Mucosa of rectum (tissue), 2 donors: ENCODE measurements around the gene NSMCE3.
A peak's percentile ranks its signal among the peaks of the same experiment; 100 is the strongest.

ENCODE experiments used
- H3K27ac ChIP-seq, 2 donors: one replicate each; pipeline ENCODE4 v1.7.0; 2013; ENCODE audit warnings: inconsistent platforms in 2 of 2, low read depth in 2 of 2, low read length in 2 of 2
- H3K27me3 ChIP-seq, 2 donors: one replicate each; pipeline ENCODE4 v1.7.0; 2013; ENCODE audit warnings: low read length in 2 of 2; ENCODE audit not compliant: control insufficient read depth in 2 of 2, insufficient read depth in 2 of 2
- H3K36me3 ChIP-seq, 2 donors: one replicate each; pipeline ENCODE4 v1.7.0; 2013; ENCODE audit warnings: low read length in 2 of 2; ENCODE audit not compliant: control insufficient read depth in 2 of 2, insufficient read depth in 2 of 2
- H3K4me1 ChIP-seq, 2 donors: one replicate each; pipeline ENCODE4 v1.7.0; 2013; ENCODE audit warnings: low read length in 2 of 2, mild to moderate bottlenecking in 1 of 2; ENCODE audit not compliant: control insufficient read depth in 2 of 2, insufficient read depth in 2 of 2
- H3K4me3 ChIP-seq, 2 donors: one replicate each; pipeline ENCODE4 v1.7.0; 2013; ENCODE audit warnings: low read length in 2 of 2
- H3K9ac ChIP-seq, 2 donors: one replicate each; pipeline ENCODE4 v1.7.0; 2013; ENCODE audit warnings: low read length in 2 of 2, low read depth in 1 of 2, mild to moderate bottlenecking in 1 of 2
- H3K9me3 ChIP-seq, 2 donors: one replicate each; pipeline ENCODE4 v1.7.0; 2013; ENCODE audit warnings: low read length in 2 of 2; ENCODE audit not compliant: control insufficient read depth in 2 of 2
- donor health status: healthy.
- donor health status: Normal muscosa, but diverticular disease.

Gene NSMCE3

GRCh38 chr15:29272219-29272618, 2.6 kb upstream of the NSMCE3 start:
- Histone ChIP-seq H3K27ac (no peak overlapping the region), H3K4me1 (peaks cover 13 to 15% of the 10 kb centered on the region in 2 donors), H3K27me3 (no peaks in the 10 kb centered on the region), H3K36me3 (no peaks in the 10 kb centered on the region), H3K9me3 (no peaks in the 10 kb centered on the region), H3K4me3 (no peak overlapping the region), H3K9ac (no peak overlapping the region)

GRCh38 chr15:29270976-29271375, 1.4 kb upstream of the NSMCE3 start:
- no peak overlapping the region for H3K9ac ChIP-seq

DNA sequence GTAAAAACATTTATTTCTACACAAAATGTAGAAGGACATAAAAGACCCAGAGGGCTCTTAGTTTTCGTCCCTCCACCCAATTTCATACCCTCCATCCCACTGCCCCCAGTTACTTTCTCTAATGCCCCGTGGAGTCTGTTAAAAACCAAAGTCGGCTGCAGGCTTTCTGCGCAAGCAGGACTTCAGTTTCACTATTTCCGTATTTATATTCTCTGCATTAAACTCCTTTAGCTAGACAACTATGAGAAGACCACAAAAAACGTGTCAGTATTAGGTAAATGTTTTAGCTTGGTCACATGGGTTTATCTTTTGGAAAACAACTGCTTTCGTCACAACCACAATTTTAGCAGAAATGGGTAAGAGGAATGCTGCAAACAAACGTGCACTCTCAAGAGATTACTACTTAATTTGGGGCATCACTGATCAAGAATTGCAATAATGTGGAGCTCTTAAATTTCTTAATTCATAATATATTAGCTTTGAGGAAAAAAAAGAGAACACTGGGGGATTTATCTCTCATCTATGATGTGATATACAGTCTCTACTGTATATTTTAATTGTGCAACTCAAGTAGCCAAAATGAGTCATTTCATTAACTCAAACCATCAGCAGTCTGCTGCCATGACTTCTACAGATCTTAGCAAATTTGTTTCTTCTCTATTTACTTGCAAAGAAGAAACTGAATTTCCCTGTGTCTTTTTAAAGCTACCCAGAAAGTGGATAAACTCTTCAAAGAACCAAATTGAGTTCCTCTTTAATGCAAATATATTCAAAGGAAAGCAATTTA, 740 bp upstream of the NSMCE3 start:
- Histone ChIP-seq H3K9me3 (no peaks in the 10 kb centered on the region), H3K36me3 (no peaks in the 10 kb centered on the region), H3K9ac (peak overlapping the region; percentile 64 to 81), H3K4me1 (peaks cover 8 to 16% of the 10 kb centered on the region in 2 donors), H3K27me3 (no peaks in the 10 kb centered on the region), H3K27ac (peak overlapping the region; percentile 79 to 91), H3K4me3 (peak overlapping the region; percentile 79 to 84)

More at GRCh38 chr15:29270976-29271375, 1.4 kb upstream of the NSMCE3 start:
- H3K27me3 ChIP-seq, result no peaks in the 10 kb centered on the region
- peaks cover 13 to 16% of the 10 kb centered on the region in 2 donors for H3K4me1 ChIP-seq
- no peak overlapping the region for H3K4me3 ChIP-seq
- no peaks in the 10 kb centered on the region for H3K9me3 ChIP-seq
- no peak overlapping the region for H3K27ac ChIP-seq
- no peaks in the 10 kb centered on the region for H3K36me3 ChIP-seq

DNA sequence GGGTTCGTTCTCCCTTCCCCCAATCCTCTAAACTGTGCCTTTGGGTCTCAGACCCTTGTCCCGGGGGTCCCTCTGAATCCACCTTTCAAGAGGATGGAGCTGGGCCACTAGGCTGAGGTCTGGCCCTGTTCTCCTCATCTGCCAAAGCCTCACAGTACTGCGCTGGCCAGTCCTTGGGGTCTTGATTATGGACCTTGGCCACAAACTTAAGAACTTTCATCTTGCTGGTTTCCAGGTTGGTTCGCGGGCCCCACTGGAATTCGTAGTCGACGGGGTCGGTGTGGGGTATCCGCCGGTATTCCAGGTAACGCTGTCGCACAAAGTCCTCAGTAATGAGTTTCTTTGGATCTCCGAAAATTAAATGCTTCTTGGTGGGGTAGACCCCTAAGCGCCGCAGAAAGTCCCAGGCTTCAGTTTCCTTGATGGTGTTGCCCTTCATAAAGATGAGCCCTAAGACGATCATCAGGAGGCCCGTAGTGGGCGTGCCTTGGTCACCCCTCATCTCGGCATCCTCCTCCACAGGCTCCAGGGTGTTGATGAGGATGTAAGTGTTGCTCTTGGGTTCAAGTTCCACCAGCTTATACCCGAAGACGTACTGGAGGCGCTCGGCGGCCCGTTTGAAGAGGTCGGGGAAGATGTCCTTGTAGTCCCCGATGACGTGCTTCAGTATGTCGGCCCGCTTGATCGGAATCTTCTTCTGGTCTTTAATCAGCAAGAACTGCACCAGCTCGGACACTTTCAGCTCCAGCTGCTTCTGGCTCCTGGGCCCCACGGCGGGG, 727 bp downstream of the NSMCE3 start:
- Histone ChIP-seq H3K9me3 (no peaks in the 10 kb centered on the region), H3K4me3 (peak overlapping the region; percentile 79 to 84)

DNA sequence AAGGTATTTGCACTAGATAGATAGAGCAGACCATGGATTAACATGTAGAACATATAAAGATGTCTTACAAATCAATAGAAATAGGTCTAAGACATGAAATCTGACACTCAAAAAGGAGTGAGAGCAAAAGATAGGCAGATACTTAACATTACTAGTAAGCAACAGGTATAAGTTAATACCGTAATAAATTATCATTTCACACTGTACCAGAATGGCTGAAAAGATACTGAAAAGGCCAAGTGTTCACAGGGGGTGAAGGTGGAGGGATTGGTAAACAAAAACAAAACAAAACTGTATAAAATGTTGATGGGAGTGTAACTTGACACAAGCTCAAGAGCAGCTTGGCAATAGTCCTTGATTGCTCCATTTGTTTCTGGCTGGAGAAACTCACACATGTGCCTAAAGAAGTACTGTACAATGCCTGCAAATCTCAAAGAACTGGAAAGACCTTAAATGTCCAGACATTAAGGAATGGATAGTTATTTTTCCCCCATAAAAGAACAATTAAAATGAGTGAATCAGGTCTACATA, 3.5 kb downstream of the NSMCE3 start:
- H3K36me3 ChIP-seq, result no peaks in the 10 kb centered on the region
- no peak overlapping the region for H3K27ac ChIP-seq
- no peaks in the 10 kb centered on the region for H3K27me3 ChIP-seq
- no peak overlapping the region for H3K4me3 ChIP-seq
- no peak overlapping the region for H3K9ac ChIP-seq
- peaks cover 8 to 16% of the 10 kb centered on the region in 2 donors for H3K4me1 ChIP-seq
- H3K9me3 ChIP-seq, result no peaks in the 10 kb centered on the region

More for the DNA sequence above, 727 bp downstream of the NSMCE3 start:
- no peaks in the 10 kb centered on the region for H3K27me3 ChIP-seq
- no peaks in the 10 kb centered on the region for H3K36me3 ChIP-seq
- H3K9ac ChIP-seq, result peak overlapping the region; percentile 81 to 83
- peak overlapping the region; percentile 79 to 91 for H3K27ac ChIP-seq
- peaks cover 8 to 16% of the 10 kb centered on the region in 2 donors for H3K4me1 ChIP-seq

GRCh38 chr15:29263289-29263688, 6.3 kb downstream of the NSMCE3 start:
- no peaks in the 10 kb centered on the region for H3K36me3 ChIP-seq
- H3K9ac ChIP-seq, result no peak overlapping the region
- H3K9me3 ChIP-seq, result no peaks in the 10 kb centered on the region

DNA sequence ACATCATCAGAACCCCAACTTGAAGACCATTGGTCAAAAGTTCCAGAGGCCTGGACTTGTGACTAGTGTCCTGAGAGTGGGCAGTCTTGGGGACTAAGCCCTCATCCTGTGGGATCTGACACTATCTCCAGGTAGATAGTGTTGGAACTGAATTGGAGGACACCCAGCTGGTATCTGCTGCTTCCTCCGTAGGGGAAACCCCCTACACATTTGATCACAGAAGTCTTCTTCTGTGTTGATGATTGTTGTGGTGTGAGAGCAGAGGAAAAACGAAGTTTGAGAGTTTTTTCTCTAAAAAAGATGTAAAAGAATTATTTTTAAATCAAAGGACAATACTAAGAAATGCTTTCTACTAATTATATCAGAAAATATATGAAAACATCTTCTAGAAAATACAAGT, 6.9 kb downstream of the NSMCE3 start:
- Histone ChIP-seq H3K9me3 (no peaks in the 10 kb centered on the region), H3K27ac (no peak overlapping the region), H3K4me1 (peaks cover 0 to 5% of the 10 kb centered on the region in 2 donors), H3K27me3 (no peaks in the 10 kb centered on the region), H3K36me3 (no peaks in the 10 kb centered on the region), H3K9ac (no peak overlapping the region), H3K4me3 (no peak overlapping the region)

More at GRCh38 chr15:29263289-29263688, 6.3 kb downstream of the NSMCE3 start:
- Histone ChIP-seq H3K4me3 (no peak overlapping the region), H3K27ac (no peak overlapping the region), H3K4me1 (peaks cover under 1 to 9% of the 10 kb centered on the region in 2 donors), H3K27me3 (no peaks in the 10 kb centered on the region)

GRCh38 chr15:29260896-29261295, 8.7 kb downstream of the NSMCE3 start:
- Histone ChIP-seq H3K9ac (no peak overlapping the region), H3K36me3 (no peaks in the 10 kb centered on the region), H3K27ac (no peak overlapping the region), H3K9me3 (no peaks in the 10 kb centered on the region), H3K4me1 (no peaks in the 10 kb centered on the region), H3K4me3 (no peak overlapping the region), H3K27me3 (no peaks in the 10 kb centered on the region)

- Histone ChIP-seq H3K27ac (no peak overlapping the region), H3K36me3 (no peaks in the 10 kb centered on the region), H3K4me3 (no peak overlapping the region), H3K4me1 (no peaks in the 10 kb centered on the region), H3K9me3 (no peaks in the 10 kb centered on the region), H3K9ac (no peak overlapping the region), H3K27me3 (no peaks in the 10 kb centered on the region)
These were observed 10.4 kb downstream of the NSMCE3 start for GRCh38 chr15:29259233-29259632.

- Histone ChIP-seq H3K9ac (no peak overlapping the region), H3K4me1 (no peaks in the 10 kb centered on the region), H3K4me3 (no peak overlapping the region), H3K27me3 (no peaks in the 10 kb centered on the region), H3K36me3 (no peaks in the 10 kb centered on the region), H3K9me3 (no peaks in the 10 kb centered on the region), H3K27ac (no peak overlapping the region)
These were observed 17.4 kb downstream of the NSMCE3 start for GRCh38 chr15:29252234-29252633.
